ENCODE data around the gene HHLA2. TPM values are rescaled to one million over a fixed set of nuclear protein-coding genes. Genes with fewer than 3 reads are reported as not detected.

The HHLA2 gene
- total and polyA plus RNA-seq, 12 donors, result not detected

GRCh38 chr3:108305484-108306172, 9.3 kb downstream of the HHLA2 start:
- no peaks in the 10 kb centered on the region for H3K4me1 ChIP-seq
- H3K27ac ChIP-seq, result no peak overlapping the region
- no peak overlapping the region for H3K4me3 ChIP-seq
- ATAC-seq (peak in 2 of 8 donors; percentile 31 to 72), DNase-seq (peak in 1 of 2 donors; percentile 15)
- WGBS, 2 donors, result 65 to 76% methylated on average over 1 of the region's 1 CpG
- no peaks in the 10 kb centered on the region for H3K27me3 ChIP-seq
- H3K36me3 ChIP-seq, result no peaks in the 10 kb centered on the region
- TF ChIP-seq CTCF (IDR thresholded peaks at IDR 0.05), result no peak
- peaks cover 0 to 10% (median 8%) of the 10 kb centered on the region in 11 donors for H3K9me3 ChIP-seq
- intact Hi-C loops (cut with DNase I), result no loop called here

- H3K27ac ChIP-seq, result no peak overlapping the region
- H3K9me3 ChIP-seq, result peaks cover 0 to 10% (median 8%) of the 10 kb centered on the region in 11 donors
- no peaks in the 10 kb centered on the region for H3K36me3 ChIP-seq
- peaks cover 0 to under 1% (median 0%) of the 10 kb centered on the region in 7 donors for H3K27me3 ChIP-seq
- H3K4me3 ChIP-seq, result no peak overlapping the region
- intact Hi-C loops (cut with DNase I), result loop anchor here in 1 of 10 donors (10.0 kb wide), 1 partner anchor 377 kb away; no protein-coding TSS in a partner anchor
- ATAC-seq (no peak), DNase-seq (no peak)
- TF ChIP-seq CTCF (IDR thresholded peaks at IDR 0.05), result no peak
- WGBS, 2 donors, result 22 to 42% methylated on average over 5 of the region's 5 CpGs
- H3K4me1 ChIP-seq, result no peaks in the 10 kb centered on the region
Observed at GRCh38 chr3:108311797-108312196, 15.4 kb downstream of the HHLA2 start.

- no peak for TF ChIP-seq CTCF (IDR thresholded peaks at IDR 0.05)
- Histone ChIP-seq H3K36me3 (no peaks in the 10 kb centered on the region), H3K4me3 (no peak overlapping the region), H3K27me3 (peaks cover 0 to 2% (median 0%) of the 10 kb centered on the region in 7 donors), H3K4me1 (no peaks in the 10 kb centered on the region), H3K9me3 (peaks cover 0 to 10% (median 8%) of the 10 kb centered on the region in 11 donors), H3K27ac (no peak overlapping the region)
- intact Hi-C loops (cut with DNase I), result loop anchor here in 1 of 10 donors (10.0 kb wide), 1 partner anchor 378 kb away; no protein-coding TSS in a partner anchor
- ATAC-seq (no peak), DNase-seq (no peak)
- WGBS, 2 donors, result 63 to 79% methylated on average over 1 of the region's 1 CpG
Observed at GRCh38 chr3:108312656-108313055, 16.3 kb downstream of the HHLA2 start.

GRCh38 chr3:108315767-108316301, 19.5 kb downstream of the HHLA2 start:
- Histone ChIP-seq H3K9me3 (no peaks in the 10 kb centered on the region), H3K27ac (no peak overlapping the region), H3K4me3 (no peak overlapping the region), H3K27me3 (peaks cover 0 to 2% (median 0%) of the 10 kb centered on the region in 7 donors), H3K4me1 (no peaks in the 10 kb centered on the region), H3K36me3 (no peaks in the 10 kb centered on the region)
- ATAC-seq, result no peak
- intact Hi-C loops (cut with DNase I), result loop anchor here in 1 of 10 donors (10.0 kb wide), 1 partner anchor 381 kb away; no protein-coding TSS in a partner anchor
- TF ChIP-seq CTCF (IDR thresholded peaks at IDR 0.05), result no peak
- WGBS, 2 donors, result 90 to 91% methylated on average over 2 of the region's 2 CpGs
- no peak for DNase-seq

All from heart right ventricle (tissue), 16 donors.